GM21723 (cell line): ENCODE measurements around the gene WWC2.
"Not testable (repeated sequence)": the region's sequence is repeated elsewhere in the genome, so short reads cannot be mapped to it uniquely, and the experiment has no call there.

Source experiments
- ATAC-seq: cut with Tn5 transposase; IDR thresholded peaks from one replicate; pipeline ENCODE4 v1.9.1; 2021; ENCODE audit warnings: mild to moderate bottlenecking, moderate library complexity; ENCODE audit not compliant: unreplicated experiment

WWC2 gene

DNA sequence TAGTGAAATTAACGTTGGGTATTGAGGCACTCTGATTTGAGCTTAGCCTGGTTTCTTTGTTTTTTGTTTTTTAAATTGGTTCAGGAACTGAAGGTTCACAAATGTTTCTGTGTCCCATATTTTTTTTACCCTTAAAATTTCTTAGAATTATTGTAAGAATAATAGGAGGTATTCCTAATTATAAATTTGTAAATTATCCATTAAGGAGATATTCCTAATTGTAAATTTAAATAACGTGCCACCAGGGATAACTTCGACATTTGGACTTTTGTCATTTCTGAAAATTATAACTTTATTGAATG is 1.2 kb downstream of the WWC2 start:
- no peak for ATAC-seq

DNA sequence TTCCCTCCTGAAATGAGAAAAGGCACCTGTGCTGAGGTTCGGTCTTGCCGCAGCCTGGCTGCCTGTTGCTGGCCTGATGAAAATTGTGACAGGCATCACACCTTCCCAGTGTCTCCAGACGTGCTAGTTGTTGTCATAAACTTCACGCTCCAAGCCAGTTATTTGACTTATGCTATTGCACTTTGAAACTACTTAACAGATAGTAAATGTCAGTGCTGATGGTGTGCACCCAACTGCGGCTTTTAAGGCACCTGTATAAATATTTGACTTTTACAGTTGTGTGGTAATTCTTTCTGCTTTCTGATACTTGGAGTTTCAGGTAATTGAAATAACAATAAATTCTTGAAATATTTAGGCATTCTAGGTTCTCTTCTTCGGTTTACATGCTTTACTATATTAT is 1.8 kb downstream of the WWC2 start:
- ATAC-seq, result no peak

DNA sequence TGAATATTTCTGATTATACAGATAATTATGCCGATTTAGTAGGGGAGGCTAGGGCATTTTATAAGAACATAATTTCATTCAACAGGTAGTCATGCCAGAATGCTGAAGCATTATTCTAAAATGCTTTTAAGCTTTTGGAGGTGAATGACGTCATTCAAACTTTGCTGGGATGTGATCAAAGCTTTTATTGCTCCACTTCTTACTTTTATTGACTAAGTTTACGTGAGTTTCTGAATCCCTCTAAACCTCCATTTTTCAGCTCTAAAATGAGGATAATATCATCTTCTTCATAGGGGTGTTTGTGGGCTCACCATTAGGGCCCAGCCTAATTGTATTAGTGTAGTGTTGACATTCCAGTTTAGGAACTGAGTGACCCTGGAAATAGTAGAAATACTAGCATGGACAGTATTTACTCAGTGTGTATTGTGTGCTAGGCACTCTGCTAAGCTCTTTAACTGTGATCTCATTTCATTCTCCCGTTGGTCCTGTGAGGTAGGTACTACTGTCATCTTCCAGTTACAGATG is 3.0 kb downstream of the WWC2 start:
- no peak for ATAC-seq

DNA sequence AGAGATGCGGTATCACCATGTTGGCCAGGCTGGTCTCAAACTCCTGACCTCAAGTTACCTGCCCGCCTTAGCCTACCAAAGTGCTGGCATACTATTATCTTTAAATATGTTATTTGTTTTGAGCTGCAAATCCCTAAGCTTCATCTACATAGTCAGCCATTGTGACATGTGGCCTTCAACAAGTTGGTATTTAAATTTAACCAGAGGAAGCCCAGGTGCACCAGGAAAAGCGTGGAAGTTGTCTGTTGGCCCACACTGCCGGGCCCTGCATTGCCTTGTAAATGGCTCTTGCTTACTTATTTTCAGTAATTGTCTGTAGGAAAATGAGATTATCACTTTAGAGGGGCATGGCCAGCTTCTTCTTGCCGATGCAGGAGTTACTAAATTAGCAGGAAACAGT is 6.0 kb downstream of the WWC2 start:
- ATAC-seq, result no peak

DNA sequence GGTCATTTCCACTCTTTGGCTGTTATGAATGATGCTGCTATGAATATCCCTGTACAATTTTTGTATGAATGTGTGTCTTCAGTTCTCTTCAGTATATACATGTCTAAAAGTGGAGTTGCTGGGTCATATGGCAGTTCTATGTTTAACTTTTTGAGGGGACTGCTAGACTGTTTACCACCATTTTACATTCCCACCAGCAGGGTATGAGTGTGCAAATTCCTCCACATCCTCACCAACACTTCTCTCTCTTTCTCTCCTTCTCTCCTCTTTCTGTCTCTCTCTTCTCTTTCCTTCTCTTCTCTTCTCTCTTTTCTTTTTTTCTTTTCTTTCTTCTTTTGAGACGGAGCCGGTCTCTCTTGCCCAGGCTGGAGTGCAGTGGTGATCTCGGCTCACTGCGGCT is 7.8 kb downstream of the WWC2 start:
- ATAC-seq, result no peak

DNA sequence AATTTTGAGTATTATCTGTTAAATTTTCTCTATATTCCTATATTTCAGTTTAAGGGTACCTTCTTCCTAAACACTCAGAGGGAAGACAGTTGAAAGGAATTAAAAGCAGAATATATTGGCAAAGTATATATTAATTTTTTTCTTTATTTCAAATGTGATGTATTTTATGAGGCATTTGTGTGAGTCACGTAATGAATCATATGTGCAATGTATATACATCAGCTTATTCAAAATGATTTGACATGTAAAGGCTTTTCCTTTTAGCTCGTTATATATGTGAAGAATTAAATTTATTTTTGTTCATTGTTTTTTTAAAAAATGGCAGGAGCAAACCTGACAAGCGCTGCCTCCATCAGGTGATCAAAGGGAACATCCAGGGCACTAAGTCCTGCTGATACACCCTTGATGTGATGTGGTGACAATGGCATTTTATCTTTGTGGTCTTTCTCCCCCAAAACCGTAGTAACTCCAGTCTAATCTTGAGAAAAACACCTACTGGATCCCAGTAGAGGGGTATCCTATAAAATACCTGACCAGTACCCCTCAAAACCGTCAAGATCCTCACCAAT is 8.9 kb downstream of the WWC2 start:
- ATAC-seq, result no peak

DNA sequence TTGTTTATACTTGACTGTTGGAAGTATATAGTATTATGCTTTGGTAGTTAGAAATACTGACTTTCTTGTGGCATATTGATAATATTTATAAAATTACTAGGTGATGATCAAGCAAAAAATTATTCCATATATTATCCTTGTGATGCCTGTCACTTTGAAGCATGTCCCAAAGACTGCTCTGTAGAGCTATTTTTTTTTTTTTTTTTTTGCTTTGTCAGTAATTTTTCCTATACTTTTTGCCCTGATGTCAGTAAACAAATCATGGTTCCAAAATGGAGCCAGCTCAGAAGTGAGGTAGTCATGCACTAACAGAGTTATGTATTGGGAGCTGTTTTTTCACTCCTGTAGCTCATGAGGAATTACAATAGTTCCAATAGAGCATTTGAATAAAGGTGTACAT is 11.2 kb downstream of the WWC2 start:
- ATAC-seq, result no peak

DNA sequence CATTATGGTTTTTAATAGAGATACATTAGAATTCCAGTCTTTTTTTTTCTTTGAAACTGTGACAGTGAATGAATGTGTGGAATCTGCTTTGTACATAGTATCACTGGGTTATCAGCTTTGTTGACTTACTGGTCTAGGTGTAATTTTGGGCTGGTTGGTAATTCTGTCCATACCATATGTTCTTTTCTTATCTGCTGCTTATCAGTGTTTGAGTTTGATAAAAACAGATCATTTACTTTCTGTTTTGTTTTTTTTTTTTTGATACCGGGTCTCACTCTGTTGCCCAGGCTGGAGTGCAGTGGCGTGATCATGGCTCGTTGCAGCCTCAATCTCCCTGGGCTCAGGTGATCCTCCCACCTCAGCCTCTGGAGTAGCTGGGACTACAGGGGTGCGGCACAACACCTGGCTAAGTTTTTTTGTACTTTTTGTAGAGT is 12.4 kb downstream of the WWC2 start:
- ATAC-seq, result no peak

DNA sequence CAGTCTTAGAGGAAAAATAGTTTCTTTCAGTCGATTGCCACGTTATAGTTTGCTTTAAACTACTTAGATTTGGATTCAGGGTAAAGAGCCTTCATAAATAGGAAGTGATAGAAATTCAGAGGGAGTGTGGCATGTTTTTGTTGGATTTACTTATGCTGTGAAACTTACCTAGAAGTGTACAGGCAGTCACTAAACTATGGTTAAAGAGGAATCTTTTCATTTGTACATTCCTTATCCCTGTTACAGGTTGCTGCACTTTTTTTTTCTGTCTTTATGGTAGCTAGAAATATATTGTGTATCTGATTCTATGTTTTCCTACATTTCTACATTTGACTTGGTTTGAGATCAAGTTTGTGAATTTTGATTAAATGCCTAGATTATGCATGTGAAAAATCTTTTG is 19.1 kb downstream of the WWC2 start:
- ATAC-seq, result no peak

DNA sequence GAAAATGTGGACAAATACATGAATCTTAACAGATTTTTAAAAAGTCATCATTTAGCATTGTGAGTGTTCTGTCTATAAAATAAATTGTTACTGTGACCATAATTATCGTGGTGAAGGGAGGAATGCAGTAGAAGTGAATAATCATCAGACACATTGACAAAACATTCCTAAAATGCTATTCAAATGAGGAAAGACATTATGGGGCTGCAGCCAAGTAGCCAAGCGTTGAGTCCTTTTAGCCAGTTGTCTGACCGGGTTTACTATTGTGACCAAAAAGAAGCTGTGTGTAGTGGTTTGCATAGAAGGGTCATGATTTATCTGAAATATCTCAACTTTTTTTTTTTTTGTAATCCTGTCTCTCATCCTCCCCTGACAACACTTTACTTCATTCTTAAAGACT is 19.5 kb downstream of the WWC2 start:
- ATAC-seq, result no peak

DNA sequence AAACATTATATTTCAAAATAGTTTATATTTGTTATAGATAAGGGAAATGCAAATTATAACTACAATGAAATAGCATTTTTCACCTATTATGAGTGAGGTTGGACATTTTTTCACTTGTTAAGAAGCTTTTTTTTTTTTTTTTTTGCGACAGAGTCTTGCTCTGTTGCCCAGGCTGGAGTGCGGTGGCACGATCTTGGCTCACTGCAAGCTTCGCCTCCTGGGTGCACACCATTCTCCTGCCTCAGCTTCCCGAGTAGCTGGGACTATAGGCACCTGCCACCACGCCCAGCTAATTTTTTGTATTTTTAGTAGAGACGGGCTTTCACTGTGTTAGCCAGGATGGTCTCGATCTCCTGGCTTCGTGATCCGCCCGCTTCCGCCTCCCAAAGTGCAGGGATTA is 22.6 kb downstream of the WWC2 start:
- not testable (repeated sequence) for ATAC-seq

DNA sequence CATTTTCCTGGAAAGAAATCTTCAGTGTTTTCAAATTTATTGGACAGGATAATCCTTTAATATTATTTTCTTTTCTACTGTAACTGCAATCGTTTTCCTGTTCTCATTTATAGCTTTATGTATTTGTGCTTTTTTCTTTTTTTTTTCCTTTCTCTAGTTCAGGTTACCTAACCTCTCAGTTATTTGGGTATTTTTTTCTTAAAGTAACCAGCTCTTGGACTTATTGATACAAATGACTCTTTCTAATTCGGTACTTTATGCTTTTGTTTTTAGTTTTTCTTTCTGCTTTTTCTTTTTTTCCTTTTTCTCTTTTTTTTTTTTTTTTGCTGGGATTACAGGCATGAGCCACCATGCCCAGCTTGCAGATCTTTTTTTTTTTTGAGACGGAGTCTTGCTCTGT is 25.2 kb downstream of the WWC2 start:
- no peak for ATAC-seq

DNA sequence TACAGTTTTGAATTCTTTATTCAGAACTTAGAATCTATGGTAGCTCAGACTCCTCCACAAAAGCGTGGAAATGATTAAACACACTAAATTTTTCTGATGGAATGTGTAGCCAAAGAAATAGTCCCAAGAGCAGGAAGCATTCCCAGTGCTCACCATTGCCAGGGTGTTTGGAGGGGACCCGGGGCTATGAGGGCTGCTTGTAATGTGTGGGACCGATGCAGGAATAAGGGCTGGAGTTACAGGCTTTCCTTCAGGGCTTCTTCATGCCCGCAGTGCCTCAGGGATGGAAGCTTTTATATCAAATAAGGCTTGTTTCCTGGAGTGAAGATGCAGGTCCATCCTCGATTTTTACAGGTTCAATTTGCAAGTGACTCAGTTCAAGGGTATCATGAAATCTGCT is 25.8 kb downstream of the WWC2 start:
- no peak for ATAC-seq

DNA sequence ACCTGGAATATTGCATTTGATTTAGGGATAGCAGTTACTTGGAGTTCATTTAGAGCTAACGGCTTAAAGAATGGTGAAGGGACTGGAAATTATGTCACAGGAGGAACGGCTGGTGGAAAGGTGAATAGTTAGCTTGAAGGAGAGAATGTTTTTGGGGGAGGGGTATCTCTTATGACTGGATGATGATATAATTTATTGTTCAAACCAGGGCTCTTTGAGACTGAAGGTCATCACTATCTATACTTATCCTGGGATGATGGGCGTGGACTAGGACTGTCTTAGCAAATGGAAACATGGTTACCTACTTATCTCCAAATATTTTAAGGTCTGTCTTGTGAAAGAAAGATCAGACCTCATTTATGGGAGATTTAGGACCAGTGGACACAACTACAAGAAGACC is 30.1 kb downstream of the WWC2 start:
- no peak for ATAC-seq

DNA sequence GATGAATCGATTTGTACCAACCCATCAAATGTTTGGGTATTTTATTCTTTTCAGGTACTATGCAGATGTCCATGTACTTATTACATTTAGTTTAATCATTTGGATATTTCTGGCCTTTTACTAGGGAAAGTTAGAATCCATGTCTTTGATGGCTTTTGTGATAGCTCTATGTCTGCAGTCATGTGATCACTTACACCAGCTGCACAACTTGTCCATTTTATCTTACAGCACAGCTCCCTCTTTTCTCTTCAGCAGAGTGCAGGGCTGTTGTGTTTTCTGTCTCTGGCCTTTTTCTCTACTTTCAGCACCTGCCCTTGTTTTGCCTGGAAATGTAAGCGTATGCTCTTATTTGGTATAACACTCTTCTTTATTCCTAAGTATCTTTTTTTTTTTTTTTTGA is 30.6 kb downstream of the WWC2 start:
- ATAC-seq, result no peak

DNA sequence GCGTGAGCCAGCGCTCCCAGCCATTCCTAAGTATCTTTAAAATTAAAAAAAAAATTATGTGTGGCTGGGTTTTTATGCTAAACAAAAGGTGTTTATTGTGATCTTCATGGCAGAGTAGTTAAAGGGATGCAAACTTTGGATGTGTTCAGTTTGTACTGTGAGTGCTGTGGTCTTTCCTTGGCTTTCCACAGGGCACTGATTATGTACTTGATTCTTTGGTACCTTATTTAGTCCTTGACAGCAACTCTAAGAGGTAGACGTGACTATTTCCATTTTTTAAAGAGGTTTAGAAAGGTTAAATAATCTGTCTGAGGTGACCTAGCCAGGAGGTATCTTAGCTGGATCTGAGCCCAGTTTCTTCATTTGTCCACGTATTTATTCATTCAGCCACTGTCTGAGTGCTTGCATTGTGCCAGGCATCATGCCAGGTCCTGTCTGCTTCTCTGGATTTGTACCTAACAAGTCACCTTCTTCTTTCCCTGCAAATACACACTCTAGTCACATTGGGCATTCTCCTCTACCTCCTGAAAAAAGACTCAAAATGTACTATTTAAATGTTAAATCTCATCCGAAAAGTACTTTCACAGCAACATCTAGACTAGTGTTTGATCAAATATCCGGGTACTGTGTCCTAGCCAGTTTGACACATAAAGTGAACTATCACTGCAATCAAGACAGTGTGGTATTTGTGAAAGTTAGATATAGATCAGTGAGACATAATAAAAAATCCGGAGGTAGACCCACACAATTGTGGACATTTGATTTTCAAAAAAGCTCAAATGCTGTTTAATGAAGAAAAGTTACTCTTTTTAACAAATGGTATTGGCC is 31.5 kb downstream of the WWC2 start:
- no peak for ATAC-seq

DNA sequence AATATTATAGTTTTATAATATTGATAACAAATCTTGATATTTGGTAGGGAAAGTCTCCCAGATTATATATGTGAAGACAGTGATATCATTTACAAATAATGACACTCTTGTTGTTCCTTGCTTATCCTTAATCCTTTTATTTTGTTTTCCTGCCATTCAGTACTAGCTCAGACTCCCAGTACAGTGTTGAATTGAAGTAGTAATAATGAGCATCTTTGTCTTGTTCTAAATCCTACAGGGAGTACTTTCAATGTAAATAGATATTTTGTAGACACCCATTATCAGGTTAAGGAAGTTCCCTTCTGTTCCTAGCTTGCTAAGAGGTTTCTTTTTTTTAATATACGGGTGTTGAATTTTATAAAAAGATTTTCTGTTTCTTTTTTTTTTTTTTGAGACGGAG is 33.0 kb downstream of the WWC2 start:
- no peak for ATAC-seq

DNA sequence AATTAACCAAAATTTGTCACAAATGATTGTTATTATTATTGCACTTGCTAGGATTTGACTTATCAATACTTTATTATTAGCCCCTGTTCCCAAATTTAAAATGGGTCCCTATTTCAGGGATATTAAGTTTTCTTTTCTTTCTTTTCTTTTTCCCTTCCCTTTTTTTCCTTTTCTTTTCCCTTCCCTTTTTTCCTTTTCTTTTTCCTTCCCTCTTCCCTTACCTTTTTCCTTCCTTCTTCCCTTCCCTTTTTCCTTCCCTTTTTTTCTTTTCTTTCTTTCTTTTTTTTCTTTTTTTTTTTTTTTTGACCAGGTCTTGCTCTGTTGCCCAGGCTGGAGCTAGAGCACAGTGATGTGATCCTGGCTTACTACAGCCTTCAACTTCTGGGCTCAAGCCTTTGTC is 33.8 kb downstream of the WWC2 start:
- no peak for ATAC-seq

DNA sequence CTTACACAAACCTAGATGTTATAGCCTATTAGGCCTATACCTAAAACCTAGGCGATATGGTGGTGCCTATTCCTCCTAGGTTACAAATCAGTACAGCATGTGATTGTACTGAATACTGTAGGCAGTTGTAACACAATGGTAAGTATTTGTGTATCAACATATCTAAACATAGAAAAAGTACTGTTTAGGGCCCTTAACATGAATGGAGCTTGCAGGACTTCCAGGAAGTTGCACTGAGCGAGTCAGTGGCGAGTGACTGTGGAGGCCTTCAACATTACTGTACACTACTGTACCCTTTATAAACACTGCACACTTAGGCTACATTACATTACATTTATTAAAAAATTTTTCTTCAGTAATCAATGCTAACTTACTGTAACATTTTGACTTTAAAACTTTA is 37.8 kb downstream of the WWC2 start:
- no peak for ATAC-seq

DNA sequence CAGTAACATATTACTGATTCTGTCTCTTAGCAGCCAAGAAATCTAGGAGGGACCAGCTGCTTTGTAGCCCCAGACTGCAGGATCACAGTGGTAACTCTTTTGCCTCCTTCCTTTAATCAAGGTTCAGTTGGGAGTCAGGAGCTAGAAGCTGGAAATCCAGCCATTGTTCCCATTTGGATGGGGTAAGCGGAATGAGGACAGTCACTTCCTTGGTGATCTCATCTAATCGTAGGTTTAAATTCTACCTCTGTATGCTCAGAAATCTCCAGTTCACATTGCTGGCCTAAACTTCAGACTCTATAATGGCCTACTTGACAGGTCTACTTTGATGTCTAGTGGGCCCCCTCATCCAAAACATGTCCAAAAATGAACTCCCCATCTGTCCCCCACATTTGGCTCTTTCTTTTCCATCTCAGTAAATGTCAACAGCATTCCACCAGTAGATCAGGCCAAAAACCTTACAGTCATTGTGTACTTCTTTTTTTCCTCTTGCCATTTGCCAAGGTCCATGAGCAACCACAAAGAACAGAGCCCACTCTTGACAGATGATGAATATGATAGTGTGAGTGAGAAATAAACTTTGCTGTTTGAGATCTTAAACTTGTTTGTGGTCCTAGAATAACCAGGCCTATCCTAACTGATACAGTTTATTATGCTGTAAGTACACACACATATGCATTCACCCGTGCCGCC is 40.1 kb downstream of the WWC2 start:
- ATAC-seq, result no peak

DNA sequence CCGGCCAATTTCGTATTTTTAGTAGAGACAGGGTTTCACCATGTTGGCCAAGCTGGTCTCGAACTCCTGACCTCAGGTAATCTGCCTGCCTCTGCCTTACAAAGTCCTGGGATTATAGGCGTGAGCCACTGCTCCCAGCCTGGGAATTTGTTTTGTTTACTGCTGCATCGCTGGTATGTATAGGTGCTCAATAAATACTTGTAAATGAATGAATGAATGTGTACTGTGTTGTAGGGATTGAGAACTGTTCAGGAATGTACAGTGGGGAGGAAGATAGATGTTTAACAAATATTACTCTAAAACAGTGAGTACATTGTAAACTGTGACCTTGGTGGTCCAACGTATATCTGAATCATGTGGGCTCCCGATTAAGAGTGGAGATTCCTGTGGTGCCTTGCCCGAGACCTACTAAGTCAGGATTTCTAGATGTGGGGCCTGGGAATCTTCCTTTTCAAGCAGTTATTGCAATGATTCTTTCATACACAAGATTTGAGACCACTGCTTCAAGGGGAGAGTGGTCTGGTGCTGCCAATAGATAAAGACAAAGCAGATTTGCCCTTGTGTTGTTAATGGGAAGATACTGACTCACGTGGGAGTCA is 41.0 kb downstream of the WWC2 start:
- no peak for ATAC-seq

DNA sequence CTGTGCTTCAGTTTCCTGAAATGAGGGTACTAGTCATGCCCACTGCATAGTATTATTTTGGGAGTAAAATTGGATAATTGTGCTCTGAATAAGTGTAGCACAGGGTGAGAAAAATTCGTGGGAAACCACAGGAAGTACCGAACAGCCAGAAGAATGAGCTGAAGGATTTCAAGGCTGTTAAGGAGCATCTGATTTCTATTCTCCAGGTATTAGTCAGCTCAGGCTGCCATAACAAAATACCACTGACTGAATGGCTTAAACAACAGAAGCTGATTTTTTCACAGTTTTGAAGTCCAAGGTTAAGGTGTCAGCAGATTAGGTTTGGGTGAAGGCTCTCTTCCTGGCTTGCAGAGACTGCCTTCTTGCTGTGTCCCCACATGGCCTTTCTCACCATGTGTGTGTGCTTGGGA is 41.9 kb downstream of the WWC2 start:
- no peak for ATAC-seq
